HepG2 (cell line): ENCODE data around the gene TSSK3. TPM values are rescaled to one million over a fixed set of nuclear protein-coding genes. Genes with fewer than 3 reads are reported as not detected.

Experiments used
- AKNA ChIP-seq: sonication (generic); formaldehyde crosslinking; IDR thresholded peaks from 2 replicates; pipeline ENCODE4 v1.4.0; 2020; ENCODE audit warnings: missing genetic modification reagents, borderline replicate concordance
- ATF6 ChIP-seq: sonication (generic); formaldehyde crosslinking; conservative IDR thresholded peaks from 2 replicates; pipeline ENCODE4 v1.4.0; 2020; ENCODE audit warnings: missing genetic modification reagents
- CBX2 ChIP-seq, 2 experiments: fragments of 200-600 bp in 1 of 2; sonication (generic); formaldehyde crosslinking in 1 of 2; IDR thresholded peaks; 2 replicates each; pipeline versions ENCODE4 v1.7.0 to v1.8.1; 2018 to 2022; ENCODE audit warnings: low read depth in 2 of 2, low read length in 1 of 2, mild to moderate bottlenecking in 1 of 2, missing genetic modification reagents in 1 of 2
- DMAP1 ChIP-seq: IDR thresholded peaks from 2 replicates; pipeline ENCODE4 v1.6.1; 2016
- HNRNPK ChIP-seq: fragments of 200-400 bp; formaldehyde crosslinking; IDR thresholded peaks from 2 replicates; pipeline ENCODE4 v1.6.1; 2018; ENCODE audit warnings: low read length, low read depth, moderate library complexity, mild to moderate bottlenecking; ENCODE audit not compliant: poor library complexity, severe bottlenecking
- HOXD1 ChIP-seq: sonication (generic); formaldehyde crosslinking; IDR thresholded peaks from 2 replicates; pipeline ENCODE4 v1.5.0; 2020; ENCODE audit warnings: missing genetic modification reagents
- IKZF4 ChIP-seq: sonication (generic); formaldehyde crosslinking; IDR thresholded peaks from 2 replicates; pipeline ENCODE4 v1.5.1; 2020; ENCODE audit warnings: borderline replicate concordance, mild to moderate bottlenecking, low read depth, missing genetic modification reagents; ENCODE audit errors: not compliant biosample characterization
- PBX3 ChIP-seq: sonication (generic); formaldehyde crosslinking; IDR thresholded peaks from 2 replicates; pipeline ENCODE4 v1.8.1; 2023; ENCODE audit warnings: missing genetic modification reagents, inconsistent platforms, borderline replicate concordance
- PHF20 ChIP-seq: sonication (generic); formaldehyde crosslinking; IDR thresholded peaks from 2 replicates; pipeline ENCODE4 v1.5.0; 2020; ENCODE audit warnings: mild to moderate bottlenecking, missing genetic modification reagents
- PHF21A ChIP-seq: sonication (generic); formaldehyde crosslinking; IDR thresholded peaks from 2 replicates; pipeline ENCODE4 v1.5.0; 2020; ENCODE audit warnings: mild to moderate bottlenecking, missing genetic modification reagents
- ZBTB26 ChIP-seq: IDR thresholded peaks from 2 replicates; pipeline ENCODE4 v1.6.1; 2016; ENCODE audit warnings: missing compliant biosample characterization, missing genetic modification reagents, borderline replicate concordance
- ZBTB43 ChIP-seq: sonication (generic); formaldehyde crosslinking; conservative IDR thresholded peaks from 2 replicates; pipeline ENCODE4 v1.4.0; 2020; ENCODE audit warnings: missing genetic modification reagents
- ZNF317 ChIP-seq: sonication (generic); formaldehyde crosslinking; IDR thresholded peaks from 2 replicates; pipeline ENCODE4 v1.5.0; 2020; ENCODE audit warnings: mild to moderate bottlenecking, missing genetic modification reagents
- ZNF337 ChIP-seq: sonication (generic); formaldehyde crosslinking; IDR thresholded peaks from 2 replicates; pipeline ENCODE4 v1.5.1; 2020; ENCODE audit warnings: missing genetic modification reagents, low read depth, mild to moderate bottlenecking, borderline replicate concordance
- ZSCAN31 ChIP-seq: sonication (generic); formaldehyde crosslinking; IDR thresholded peaks from 2 replicates; pipeline ENCODE4 v1.5.0; 2020; ENCODE audit warnings: low read depth, mild to moderate bottlenecking, missing genetic modification reagents
- polyA plus RNA-seq, 8 experiments: library from polyadenylated mRNA; depleted of rRNA in 3 of 8; stranded (reverse) in 7 of 8; unstranded in 1 of 8; fragments of >200 nt; fragmentation: Illumina TruSeq in 4 of 8; extraction: Trizol in 4 of 8; gene quantifications; 2 replicates each; pipeline versions ENCODE4 v1.2.1 to v1.2.3, GENCODE V29; 2011 to 2016; ENCODE audit warnings: low read depth in 4 of 8, missing spikeins in 1 of 8, mixed read lengths in 1 of 8; ENCODE audit not compliant: insufficient read depth in 1 of 8
- total RNA-seq, 5 experiments: library from RNA; depleted of rRNA; stranded (reverse); fragments of >200 nt; fragmentation: Illumina TruSeq; extraction: Trizol; gene quantifications; 2 replicates each; pipeline ENCODE4 v1.2.3, GENCODE V29; 2016; ENCODE audit warnings: low read depth in 1 of 5

The TSSK3 gene
- total and polyA plus RNA-seq, 2 of the 13 experiments (the other 11 are each of a cell fraction or from before 2014, with no cell fraction given) = 1.0 to 1.1 TPM

GRCh38 chr1:32351399-32352238, 10.7 kb upstream of the TSSK3 start (continued):
- TF ChIP-seq ZBTB43 (no peak), CBX2 (IDR thresholded peaks at IDR 0.05; ENCODE audit: low read depth, low read length) (no peak), CBX2 (CRISPR knock-in tag; IDR thresholded peaks at IDR 0.05; ENCODE audit: low read depth) (no peak), DMAP1 (CRISPR knock-in tag) (peak; percentile 37; the same call in 1 of the 2 replicates), ZBTB26 (CRISPR knock-in tag) (no peak), HOXD1 (no peak), AKNA (no peak), ZNF317 (no peak), PBX3 (CRISPR knock-in tag) (no peak), ATF6 (CRISPR knock-in tag) (no peak), HNRNPK (peak; percentile 83), PHF21A (CRISPR knock-in tag) (no peak; the same call in 1 of the 2 replicates), IKZF4 (CRISPR knock-in tag) (no peak), ZSCAN31 (CRISPR knock-in tag) (no peak), PHF20 (CRISPR knock-in tag) (peak; percentile 12; the same call in 1 of the 2 replicates), ZNF337 (no peak)
